ENCODE data around the gene FTH1. TPM values are rescaled to one million over a fixed set of nuclear protein-coding genes. Genes with fewer than 3 reads are reported as not detected.
A peak's percentile ranks its signal among the peaks of the same experiment; 100 is the strongest.

Gene FTH1
- total RNA-seq, 6 donors from 2014 or later, result 2,996 to 4,693 (median 4,496) TPM

DNA sequence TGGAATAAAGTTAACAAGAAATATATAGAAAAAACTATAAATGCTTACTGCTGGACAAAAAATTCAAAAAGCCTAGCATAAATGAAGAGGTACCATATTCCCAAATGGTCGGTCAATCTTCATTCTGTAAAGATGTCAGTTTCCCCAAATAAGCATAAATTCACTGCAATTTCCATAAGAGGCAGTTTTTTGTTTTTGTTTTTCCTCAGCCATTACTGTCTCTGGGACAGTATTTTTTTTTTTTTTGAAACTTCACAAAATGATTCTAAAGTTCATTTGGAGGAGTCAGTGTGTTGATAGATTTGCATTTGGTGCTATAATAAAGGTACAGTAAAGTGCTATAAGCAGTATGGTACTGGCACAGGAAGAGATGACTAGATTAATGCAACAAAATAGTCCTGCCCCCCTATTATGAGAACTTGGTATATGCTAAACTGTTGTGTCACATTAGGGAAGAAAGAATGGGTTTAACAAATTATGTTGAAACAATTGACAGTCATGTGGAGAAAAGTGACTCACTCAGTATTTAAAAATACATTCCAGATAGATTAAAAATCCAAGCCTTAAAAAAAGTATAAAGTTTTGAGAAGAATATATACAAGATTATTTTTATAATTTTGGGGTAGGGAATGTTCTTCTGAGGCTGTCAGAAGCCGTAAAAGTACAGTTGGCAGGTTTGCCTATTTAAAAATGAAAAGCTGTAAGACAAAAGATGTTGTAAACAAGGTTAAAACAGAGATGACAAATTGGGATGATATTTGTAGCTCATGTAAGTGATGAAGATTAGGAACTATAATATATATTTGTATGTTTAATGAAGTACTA lies 2.6 kb upstream of the FTH1 start:
- peak overlapping the region; percentile 98 to 99 (median 99) for H3K27ac ChIP-seq
- no peak overlapping the region for H3K4me3 ChIP-seq
- H3K27me3 ChIP-seq, result no peaks in the 10 kb centered on the region
- peaks cover 64 to 78% (median 65%) of the 10 kb centered on the region in 4 donors for H3K4me1 ChIP-seq
- DNase-seq, result no peak
- no peak for ATAC-seq (ENCODE audit: low FRiP score in 2 of 2)
- whole genome bisulfite sequencing, 2 donors, result 82 to 84% methylated on average over 2 of the region's 2 CpGs
- TF ChIP-seq POLR2A (IDR thresholded peaks at IDR 0.05) (peak in 1 of 4 donors; percentile 70), EP300 (IDR thresholded peaks at IDR 0.05) (peak in 1 of 4 donors; percentile 79), POLR2AphosphoS5 (IDR thresholded peaks at IDR 0.05) (peak in 1 of 2 donors; percentile 44)
- TF ChIP-seq, protein P1, sequence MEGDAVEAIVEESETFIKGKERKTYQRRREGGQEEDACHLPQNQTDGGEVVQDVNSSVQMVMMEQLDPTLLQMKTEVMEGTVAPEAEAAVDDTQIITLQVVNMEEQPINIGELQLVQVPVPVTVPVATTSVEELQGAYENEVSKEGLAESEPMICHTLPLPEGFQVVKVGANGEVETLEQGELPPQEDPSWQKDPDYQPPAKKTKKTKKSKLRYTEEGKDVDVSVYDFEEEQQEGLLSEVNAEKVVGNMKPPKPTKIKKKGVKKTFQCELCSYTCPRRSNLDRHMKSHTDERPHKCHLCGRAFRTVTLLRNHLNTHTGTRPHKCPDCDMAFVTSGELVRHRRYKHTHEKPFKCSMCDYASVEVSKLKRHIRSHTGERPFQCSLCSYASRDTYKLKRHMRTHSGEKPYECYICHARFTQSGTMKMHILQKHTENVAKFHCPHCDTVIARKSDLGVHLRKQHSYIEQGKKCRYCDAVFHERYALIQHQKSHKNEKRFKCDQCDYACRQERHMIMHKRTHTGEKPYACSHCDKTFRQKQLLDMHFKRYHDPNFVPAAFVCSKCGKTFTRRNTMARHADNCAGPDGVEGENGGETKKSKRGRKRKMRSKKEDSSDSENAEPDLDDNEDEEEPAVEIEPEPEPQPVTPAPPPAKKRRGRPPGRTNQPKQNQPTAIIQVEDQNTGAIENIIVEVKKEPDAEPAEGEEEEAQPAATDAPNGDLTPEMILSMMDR (IDR thresholded peaks at IDR 0.05), result no peak
- peaks cover 2 to 14% (median 9%) of the 10 kb centered on the region in 4 donors for H3K36me3 ChIP-seq
- no peaks in the 10 kb centered on the region for H3K9me3 ChIP-seq

DNA sequence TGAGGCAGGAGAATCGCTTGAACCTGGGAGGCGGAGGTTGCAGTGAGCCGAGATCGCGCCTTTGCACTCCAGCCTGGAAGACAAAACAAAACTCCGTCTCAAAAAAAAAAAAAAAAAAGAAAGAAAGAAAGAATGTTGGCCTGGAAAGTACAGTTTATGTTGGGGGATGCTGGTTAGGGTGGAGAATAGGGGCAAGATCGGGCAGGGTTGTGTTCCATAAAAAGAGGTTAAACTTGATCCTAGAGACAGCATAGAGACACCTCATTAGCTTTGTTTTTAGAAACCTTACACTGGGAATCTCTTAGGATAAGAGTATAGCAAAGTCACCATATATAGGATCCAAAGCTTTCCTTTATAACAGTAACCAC lies 1.9 kb upstream of the FTH1 start:
- no peak overlapping the region for H3K4me3 ChIP-seq
- H3K27ac ChIP-seq, result peak overlapping the region; percentile 98 to 99 (median 99)
- H3K27me3 ChIP-seq, result no peaks in the 10 kb centered on the region
- H3K4me1 ChIP-seq, result peaks cover 66 to 77% (median 68%) of the 10 kb centered on the region in 4 donors
- no peaks in the 10 kb centered on the region for H3K9me3 ChIP-seq
- ATAC-seq (ENCODE audit: low FRiP score in 2 of 2) (no peak), DNase-seq (no peak)
- 86 to 92% methylated on average over 7 of the region's 7 CpGs for whole genome bisulfite sequencing, 2 donors
- peaks cover 6 to 21% (median 15%) of the 10 kb centered on the region in 4 donors for H3K36me3 ChIP-seq
- TF ChIP-seq EP300 (IDR thresholded peaks at IDR 0.05) (no peak), POLR2A (IDR thresholded peaks at IDR 0.05) (no peak), POLR2AphosphoS5 (IDR thresholded peaks at IDR 0.05) (no peak)
- TF ChIP-seq, protein P1 (IDR thresholded peaks at IDR 0.05), result no peak

DNA sequence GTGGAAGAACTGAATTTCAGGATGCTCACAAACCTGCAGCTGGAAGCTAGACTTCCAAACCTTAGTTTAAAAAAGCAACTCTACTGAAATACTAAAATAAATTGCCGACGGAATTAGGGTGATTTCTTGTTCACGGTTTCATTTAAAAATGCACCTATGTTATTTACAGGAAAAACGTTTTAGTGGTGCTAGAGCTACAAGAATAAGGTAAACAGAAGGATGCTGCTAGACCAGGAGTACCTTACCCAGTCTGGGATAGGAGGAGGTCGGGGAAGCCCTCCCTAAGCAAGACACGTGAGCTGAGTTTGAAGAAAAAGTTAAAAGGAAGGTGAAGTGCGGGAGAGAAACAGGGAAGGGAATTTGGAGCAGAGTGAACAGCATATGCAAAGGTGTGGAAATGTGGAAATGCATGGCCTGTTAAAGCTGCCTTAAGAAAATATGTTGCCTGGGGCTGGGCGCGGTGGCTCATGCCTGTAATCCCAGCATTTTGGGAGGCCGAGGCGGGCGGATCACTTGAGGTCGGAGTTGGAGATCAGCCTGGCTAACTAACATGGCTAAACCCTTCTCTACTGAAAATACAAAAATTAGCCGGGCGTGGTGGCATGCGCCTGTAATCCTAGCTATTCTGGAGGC lies 1.4 kb upstream of the FTH1 start:
- peak overlapping the region in 3 of 4 donors; percentile 79 to 88 (median 79) for H3K4me3 ChIP-seq
- TF ChIP-seq EP300 (IDR thresholded peaks at IDR 0.05), result no peak
- TF ChIP-seq, protein P1 (IDR thresholded peaks at IDR 0.05), result no peak
- TF ChIP-seq POLR2AphosphoS5 (IDR thresholded peaks at IDR 0.05), result no peak
- no peak for TF ChIP-seq POLR2A (IDR thresholded peaks at IDR 0.05)
- DNase-seq, result no peak

DNA sequence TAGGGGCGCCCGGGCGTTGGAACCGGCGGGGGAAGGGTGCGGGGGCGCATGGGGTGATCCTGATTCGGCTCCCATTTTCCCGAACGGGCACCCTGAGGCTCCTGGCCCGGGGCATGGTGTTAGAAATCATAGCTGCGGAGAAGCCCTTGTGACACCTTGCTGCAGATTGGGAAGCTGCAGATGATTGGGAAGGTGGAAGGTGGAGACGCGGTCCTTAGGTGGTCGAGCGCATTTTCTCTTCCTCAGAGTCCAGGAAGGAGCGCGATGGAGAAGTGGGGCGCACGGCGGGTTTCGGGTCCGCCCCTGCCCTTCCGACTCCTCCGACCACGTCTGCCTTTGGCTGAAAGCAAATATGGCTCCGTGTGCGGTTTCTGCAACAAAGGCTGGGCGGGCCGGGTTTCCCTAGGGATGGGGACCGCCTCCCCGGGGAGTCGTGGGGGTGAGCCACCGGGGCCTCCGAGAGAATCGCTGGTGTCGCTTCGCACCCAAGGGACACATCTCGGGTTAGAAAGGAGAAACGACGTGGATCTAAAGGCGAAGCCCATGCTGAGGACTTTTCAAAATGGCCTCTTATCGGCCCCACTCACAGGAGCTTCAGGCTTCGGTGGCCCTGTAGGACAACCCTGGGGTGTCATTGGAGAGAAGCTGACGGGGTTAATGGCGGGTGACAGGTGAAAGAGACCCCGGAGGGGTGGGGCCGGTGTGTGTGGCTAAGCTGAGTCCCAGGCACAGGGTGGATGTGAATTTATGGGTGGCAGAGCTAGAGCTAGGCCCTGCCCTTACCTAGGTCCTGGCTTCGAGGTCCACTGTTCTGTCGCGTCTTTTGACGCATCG lies 707 bp upstream of the FTH1 start:
- Histone ChIP-seq H3K27ac (peak overlapping the region; percentile 98 to 99 (median 99)), H3K4me1 (peaks cover 68 to 77% (median 71%) of the 10 kb centered on the region in 4 donors), H3K27me3 (no peaks in the 10 kb centered on the region), H3K36me3 (peaks cover 6 to 33% (median 23%) of the 10 kb centered on the region in 4 donors), H3K9me3 (no peaks in the 10 kb centered on the region), H3K4me3 (peak overlapping the region; percentile 61 to 88 (median 79))
- WGBS, 2 donors, result 15 to 27% methylated on average over 30 to 39 of the region's 53 CpGs
- peak in 1 of 2 donors; percentile 89 for DNase-seq
- ATAC-seq (ENCODE audit: low FRiP score in 2 of 2), result peak in 1 of 2 donors; percentile 2
- no peak for TF ChIP-seq POLR2AphosphoS5 (IDR thresholded peaks at IDR 0.05)
- TF ChIP-seq POLR2A (IDR thresholded peaks at IDR 0.05), result peak in 1 of 4 donors; percentile 15
- TF ChIP-seq, protein P1 (IDR thresholded peaks at IDR 0.05), result no peak
- TF ChIP-seq EP300 (IDR thresholded peaks at IDR 0.05), result no peak

More for the DNA sequence above, 1.4 kb upstream of the FTH1 start:
- Histone ChIP-seq H3K9me3 (no peaks in the 10 kb centered on the region), H3K4me1 (peaks cover 68 to 77% (median 71%) of the 10 kb centered on the region in 4 donors), H3K27ac (peak overlapping the region; percentile 98 to 99 (median 99)), H3K27me3 (no peaks in the 10 kb centered on the region), H3K36me3 (peaks cover 6 to 26% (median 19%) of the 10 kb centered on the region in 4 donors)
- WGBS, 2 donors, result 85 to 92% methylated on average over 16 of the region's 16 CpGs
- no peak for ATAC-seq (ENCODE audit: low FRiP score in 2 of 2)

All from upper lobe of left lung (tissue), 6 donors.